ENCODE data around the gene NUDT5. TPM values are rescaled to one million over a fixed set of nuclear protein-coding genes. Genes with fewer than 3 reads are reported as not detected.

NUDT5 gene
- 54.4 TPM for polyA plus RNA-seq (2013, experiment 1 of 2)
- 59.3 TPM for polyA plus RNA-seq (2013, experiment 2 of 2)

GRCh38 chr10:12195603-12196506 is at the start of gene NUDT5, which contains the start of gene CDC123:
TSS of gene NUDT5 (minus strand) at chr10:12195891. CDS start at chr10:12186291, 9,600 bp downstream.
TSS of gene CDC123 (plus strand) at chr10:12196188. CDS start at chr10:12196246, 58 bp downstream.
- no peak within 1 kb of the TSS for H4K8ac ChIP-seq (ENCODE audit: low read depth, low read length)
- H3K4me3 ChIP-seq (ENCODE audit: low read length in 2 of 2) = peak within 1 kb of the TSS; percentile 91 to 96
- peak within 1 kb of the TSS; percentile 91 for H2AFZ ChIP-seq (ENCODE audit: low read length)

GRCh38 chr10:12243864-12244620 is 48.4 kb upstream of the NUDT5 start:
- H3K4me3 ChIP-seq (ENCODE audit: low read length in 2 of 2) = no peak overlapping the region
- H4K8ac ChIP-seq (ENCODE audit: low read depth, low read length) = no peak overlapping the region
- H3K14ac ChIP-seq (ENCODE audit: low read length) = no peak overlapping the region
- H2BK12ac ChIP-seq (ENCODE audit: low read length) = no peak overlapping the region
- H2BK120ac ChIP-seq (ENCODE audit: low read depth, low read length) = no peak overlapping the region
- H3K79me1 ChIP-seq (ENCODE audit: low read depth, low read length) = no peaks in the 10 kb centered on the region
- H3K27me3 ChIP-seq (ENCODE audit: control insufficient read depth in 3 of 3, insufficient read depth in 3 of 3, low read depth in 1 of 3, low read length in 3 of 3) = no peaks in the 10 kb centered on the region
- H2AFZ ChIP-seq (ENCODE audit: low read length) = no peak overlapping the region
- no peak overlapping the region for H3K4ac ChIP-seq (ENCODE audit: low read length)
- H3K9me3 ChIP-seq (replicated peaks in 1 of 2; ENCODE audit: control insufficient read depth in 2 of 2, insufficient read depth in 1 of 2, low read depth in 1 of 2, low read length in 2 of 2) = no peaks in the 10 kb centered on the region
- H3K36me3 ChIP-seq (replicated peaks in 1 of 2; ENCODE audit: control insufficient read depth in 2 of 2, insufficient read depth in 2 of 2, low read length in 2 of 2) = peaks cover 30 to 74% of the 10 kb centered on the region in 2 donors
- H2BK5ac ChIP-seq (ENCODE audit: low read length) = no peak overlapping the region
- no peak overlapping the region for H2AK5ac ChIP-seq (ENCODE audit: low read depth, low read length)
- WGBS, 2 donors (ENCODE audit: extremely low coverage in 2 of 2, insufficient read length in 2 of 2, insufficient replicate concordance in 1 of 2) = no CpG with 5 or more reads among the region's 18 CpGs
- no peak overlapping the region for H3K4me2 ChIP-seq (ENCODE audit: insufficient read depth, low read length, poor library complexity, severe bottlenecking)
- H3K23ac ChIP-seq (ENCODE audit: low read depth, low read length, poor library complexity) = no peak overlapping the region
- no peak overlapping the region for H3K27ac ChIP-seq (replicated peaks; ENCODE audit: low read length)
- H4K91ac ChIP-seq (ENCODE audit: low read depth, low read length, poor library complexity) = no peak overlapping the region
- H3K4me1 ChIP-seq (ENCODE audit: control insufficient read depth in 2 of 2, insufficient read depth in 1 of 2, low read depth in 1 of 2, low read length in 2 of 2) = no peaks in the 10 kb centered on the region
- H2BK15ac ChIP-seq (ENCODE audit: low read length) = no peak overlapping the region
- H3K9ac ChIP-seq (ENCODE audit: low read depth, low read length, poor library complexity) = no peak overlapping the region
- no peak overlapping the region for H3K18ac ChIP-seq (ENCODE audit: low read length)
- DNase-seq (ENCODE audit: low spot score) = no peak

More at GRCh38 chr10:12195603-12196506, at the start of gene NUDT5, which contains the start of gene CDC123:
- Histone ChIP-seq H3K4me1 (ENCODE audit: control insufficient read depth in 2 of 2, insufficient read depth in 1 of 2, low read depth in 1 of 2, low read length in 2 of 2) (peaks cover 0 to 2% of the 10 kb centered on the region in 2 donors), H3K36me3 (replicated peaks in 1 of 2; ENCODE audit: control insufficient read depth in 2 of 2, insufficient read depth in 2 of 2, low read length in 2 of 2) (peaks cover 10 to 45% of the 10 kb centered on the region in 2 donors), H2BK120ac (ENCODE audit: low read depth, low read length) (no peak within 1 kb of the TSS), H3K23ac (ENCODE audit: low read depth, low read length, poor library complexity) (peak within 1 kb of the TSS; percentile 37), H3K4ac (ENCODE audit: low read length) (no peak within 1 kb of the TSS), H3K79me1 (ENCODE audit: low read depth, low read length) (peaks cover 4% of the 10 kb centered on the region), H3K9ac (ENCODE audit: low read depth, low read length, poor library complexity) (peak within 1 kb of the TSS; percentile 94), H2AK5ac (ENCODE audit: low read depth, low read length) (no peak within 1 kb of the TSS), H3K18ac (ENCODE audit: low read length) (peak within 1 kb of the TSS; percentile 84), H3K27ac (replicated peaks; ENCODE audit: low read length) (peak within 1 kb of the TSS; percentile 83), H2BK15ac (ENCODE audit: low read length) (no peak within 1 kb of the TSS), H3K14ac (ENCODE audit: low read length) (peak within 1 kb of the TSS; percentile 47), H3K9me3 (replicated peaks in 1 of 2; ENCODE audit: control insufficient read depth in 2 of 2, insufficient read depth in 1 of 2, low read depth in 1 of 2, low read length in 2 of 2) (no peaks in the 10 kb centered on the region), H2BK12ac (ENCODE audit: low read length) (no peak within 1 kb of the TSS), H3K4me2 (ENCODE audit: insufficient read depth, low read length, poor library complexity, severe bottlenecking) (peak within 1 kb of the TSS; percentile 81), H4K91ac (ENCODE audit: low read depth, low read length, poor library complexity) (no peak within 1 kb of the TSS), H3K27me3 (ENCODE audit: control insufficient read depth in 3 of 3, insufficient read depth in 3 of 3, low read depth in 1 of 3, low read length in 3 of 3) (no peaks in the 10 kb centered on the region), H2BK5ac (ENCODE audit: low read length) (peak within 1 kb of the TSS; percentile 78)
- DNase-seq (ENCODE audit: low spot score) = peak; percentile 78
- no CpG with 5 or more reads among the region's 62 CpGs for WGBS, 2 donors (ENCODE audit: extremely low coverage in 2 of 2, insufficient read length in 2 of 2, insufficient replicate concordance in 1 of 2)

GRCh38 chr10:12241810-12242529 is 46.3 kb upstream of the NUDT5 start:
- no peaks in the 10 kb centered on the region for H3K9me3 ChIP-seq (replicated peaks in 1 of 2; ENCODE audit: control insufficient read depth in 2 of 2, insufficient read depth in 1 of 2, low read depth in 1 of 2, low read length in 2 of 2)
- no peak overlapping the region for H3K23ac ChIP-seq (ENCODE audit: low read depth, low read length, poor library complexity)
- no peak overlapping the region for H2BK15ac ChIP-seq (ENCODE audit: low read length)
- no peak overlapping the region for H3K18ac ChIP-seq (ENCODE audit: low read length)
- H3K9ac ChIP-seq (ENCODE audit: low read depth, low read length, poor library complexity) = no peak overlapping the region
- H3K4me1 ChIP-seq (ENCODE audit: control insufficient read depth in 2 of 2, insufficient read depth in 1 of 2, low read depth in 1 of 2, low read length in 2 of 2) = no peaks in the 10 kb centered on the region
- no CpG with 5 or more reads among the region's 19 CpGs for WGBS, 2 donors (ENCODE audit: extremely low coverage in 2 of 2, insufficient read length in 2 of 2, insufficient replicate concordance in 1 of 2)
- no peak for DNase-seq (ENCODE audit: low spot score)
- H3K4me2 ChIP-seq (ENCODE audit: insufficient read depth, low read length, poor library complexity, severe bottlenecking) = no peak overlapping the region
- H3K27ac ChIP-seq (replicated peaks; ENCODE audit: low read length) = no peak overlapping the region
- H2BK12ac ChIP-seq (ENCODE audit: low read length) = no peak overlapping the region
- peaks cover 34 to 84% of the 10 kb centered on the region in 2 donors for H3K36me3 ChIP-seq (replicated peaks in 1 of 2; ENCODE audit: control insufficient read depth in 2 of 2, insufficient read depth in 2 of 2, low read length in 2 of 2)
- H3K79me1 ChIP-seq (ENCODE audit: low read depth, low read length) = no peaks in the 10 kb centered on the region
- no peak overlapping the region for H2AK5ac ChIP-seq (ENCODE audit: low read depth, low read length)
- no peak overlapping the region for H3K4ac ChIP-seq (ENCODE audit: low read length)
- no peak overlapping the region for H2AFZ ChIP-seq (ENCODE audit: low read length)
- no peaks in the 10 kb centered on the region for H3K27me3 ChIP-seq (ENCODE audit: control insufficient read depth in 3 of 3, insufficient read depth in 3 of 3, low read depth in 1 of 3, low read length in 3 of 3)
- no peak overlapping the region for H4K8ac ChIP-seq (ENCODE audit: low read depth, low read length)
- no peak overlapping the region for H2BK120ac ChIP-seq (ENCODE audit: low read depth, low read length)
- no peak overlapping the region for H4K91ac ChIP-seq (ENCODE audit: low read depth, low read length, poor library complexity)
- no peak overlapping the region for H2BK5ac ChIP-seq (ENCODE audit: low read length)
- H3K4me3 ChIP-seq (ENCODE audit: low read length in 2 of 2) = no peak overlapping the region
- H3K14ac ChIP-seq (ENCODE audit: low read length) = no peak overlapping the region
